Fibroblast of lung (primary cell): Measurements from ENCODE around the gene PAK2. TPM values are rescaled to one million over a fixed set of nuclear protein-coding genes. Genes with fewer than 3 reads are reported as not detected.

Experiments
- DNase-seq, 2 donors: peaks; one replicate each; pipeline versions ENCODE4 v3.0.0 to v3.0.0-alpha.2; 2010; ENCODE audit warnings: low read depth in 2 of 2
- H2AFZ ChIP-seq: 2 replicates; pipeline ENCODE4 v1.5.1; 2012; ENCODE audit warnings: low read length, control low read depth, inconsistent platforms
- H3K27ac ChIP-seq: 2 replicates; pipeline ENCODE4 v1.5.1; 2011; ENCODE audit warnings: low read length, control low read depth; ENCODE audit not compliant: insufficient read depth
- H3K27me3 ChIP-seq: 2 replicates; pipeline ENCODE4 v1.5.1; 2011; ENCODE audit warnings: mild to moderate bottlenecking, low read length; ENCODE audit not compliant: control insufficient read depth, insufficient read depth
- H3K36me3 ChIP-seq: 2 replicates; pipeline ENCODE4 v1.5.1; 2011; ENCODE audit warnings: low read length; ENCODE audit not compliant: control insufficient read depth, insufficient read depth
- H3K4me1 ChIP-seq: 2 replicates; pipeline ENCODE4 v1.5.1; 2011; ENCODE audit warnings: low read length; ENCODE audit not compliant: control insufficient read depth, insufficient read depth; ENCODE audit errors: extremely low read depth
- H3K4me2 ChIP-seq: 2 replicates; pipeline ENCODE4 v1.5.1; 2011; ENCODE audit warnings: low read length, control low read depth; ENCODE audit not compliant: insufficient read depth; ENCODE audit errors: extremely low read depth
- H3K4me3 ChIP-seq, 4 experiments: fragments of 200-600 bp in 1 of 4; sonication (generic) in 1 of 4; replicated peaks in 1 of 4; 2 replicates each; pipeline ENCODE4 v1.5.1; 2011 to 2016; ENCODE audit warnings: low read length in 4 of 4, low read depth in 3 of 4, mild to moderate bottlenecking in 3 of 4, control low read depth in 2 of 4, inconsistent platforms in 1 of 4, mixed read lengths in 1 of 4; ENCODE audit not compliant: insufficient read depth in 1 of 4; ENCODE audit errors: control extremely low read depth in 1 of 4
- H3K79me2 ChIP-seq: 2 replicates; pipeline ENCODE4 v1.5.1; 2012; ENCODE audit warnings: mild to moderate bottlenecking, low read length, inconsistent platforms; ENCODE audit not compliant: control insufficient read depth, insufficient read depth
- H3K9ac ChIP-seq: 2 replicates; pipeline ENCODE4 v1.5.1; 2011; ENCODE audit warnings: mild to moderate bottlenecking, low read length, control low read depth; ENCODE audit not compliant: insufficient read depth
- H3K9me3 ChIP-seq: 2 replicates; pipeline ENCODE4 v1.5.1; 2012; ENCODE audit warnings: low read depth, low read length; ENCODE audit not compliant: control insufficient read depth, insufficient read depth
- H4K20me1 ChIP-seq: 2 replicates; pipeline ENCODE4 v1.5.1; 2011; ENCODE audit warnings: low read length; ENCODE audit not compliant: control insufficient read depth, insufficient read depth; ENCODE audit errors: extremely low read depth
- EZH2 ChIP-seq: IDR thresholded peaks from 2 replicates; pipeline ENCODE4 v1.5.1; 2012; ENCODE audit warnings: low read length, control low read depth, mild to moderate bottlenecking; ENCODE audit errors: missing control alignments
- polyA plus RNA-seq, 2 donors: library from polyadenylated mRNA; depleted of rRNA in 1 of 2; stranded (reverse) in 1 of 2; unstranded in 1 of 2; fragments of >200 nt; gene quantifications; 2 replicates each; pipeline ENCODE4 v1.2.1, GENCODE V29; 2011 to 2012; ENCODE audit warnings: missing spikeins in 1 of 2
- total RNA-seq: library from RNA; depleted of rRNA; stranded (reverse); fragments of >200 nt; gene quantifications from 2 replicates; pipeline ENCODE4 v1.2.1, GENCODE V29; 2014
- TF ChIP-seq, protein P1 (sequence below), 2 donors: IDR thresholded peaks in 1 of 2; conservative IDR thresholded peaks in 1 of 2; 1 replicate in 1 of 2; 2 replicates in 1 of 2; pipeline ENCODE4 v1.5.1; 2011 to 2012; ENCODE audit warnings: low read length in 2 of 2, control low read depth in 1 of 2, inconsistent platforms in 1 of 2, low read depth in 1 of 2, mild to moderate bottlenecking in 1 of 2

Gene PAK2
- total and polyA plus RNA-seq, 2 donors (not counting 1 experiment from before 2014, with no cell fraction given) = 37.5 to 40.7 TPM

DNA sequence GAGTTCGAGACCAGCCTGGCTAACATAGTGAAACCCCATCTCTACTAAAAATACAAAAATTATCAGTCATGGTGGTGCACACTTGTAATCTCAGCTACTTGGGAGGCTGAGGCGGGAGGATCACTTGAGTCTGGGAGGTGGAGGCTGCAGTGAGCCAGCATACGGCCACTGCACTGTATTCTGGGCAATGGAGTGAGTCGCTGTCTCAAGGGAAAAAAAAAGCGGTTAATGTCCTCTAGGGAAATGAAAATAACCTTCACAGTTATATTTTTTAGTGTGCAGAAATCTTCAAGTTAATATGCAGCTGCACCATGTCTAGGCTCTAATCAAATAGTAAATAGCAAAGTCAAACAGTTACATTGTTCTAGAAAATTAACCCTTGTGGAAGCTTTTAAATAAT lies 42.4 kb upstream of the PAK2 start:
- Histone ChIP-seq H3K27me3 (no peaks in the 10 kb centered on the region), H3K4me3 (no peak overlapping the region), H2AFZ (no peak overlapping the region), H3K36me3 (no peaks in the 10 kb centered on the region), H3K4me2 (no peak overlapping the region), H3K4me1 (no peaks in the 10 kb centered on the region), H3K27ac (no peak overlapping the region), H4K20me1 (no peaks in the 10 kb centered on the region), H3K9me3 (no peaks in the 10 kb centered on the region), H3K79me2 (no peaks in the 10 kb centered on the region), H3K9ac (no peak overlapping the region)
- TF ChIP-seq, protein P1, sequence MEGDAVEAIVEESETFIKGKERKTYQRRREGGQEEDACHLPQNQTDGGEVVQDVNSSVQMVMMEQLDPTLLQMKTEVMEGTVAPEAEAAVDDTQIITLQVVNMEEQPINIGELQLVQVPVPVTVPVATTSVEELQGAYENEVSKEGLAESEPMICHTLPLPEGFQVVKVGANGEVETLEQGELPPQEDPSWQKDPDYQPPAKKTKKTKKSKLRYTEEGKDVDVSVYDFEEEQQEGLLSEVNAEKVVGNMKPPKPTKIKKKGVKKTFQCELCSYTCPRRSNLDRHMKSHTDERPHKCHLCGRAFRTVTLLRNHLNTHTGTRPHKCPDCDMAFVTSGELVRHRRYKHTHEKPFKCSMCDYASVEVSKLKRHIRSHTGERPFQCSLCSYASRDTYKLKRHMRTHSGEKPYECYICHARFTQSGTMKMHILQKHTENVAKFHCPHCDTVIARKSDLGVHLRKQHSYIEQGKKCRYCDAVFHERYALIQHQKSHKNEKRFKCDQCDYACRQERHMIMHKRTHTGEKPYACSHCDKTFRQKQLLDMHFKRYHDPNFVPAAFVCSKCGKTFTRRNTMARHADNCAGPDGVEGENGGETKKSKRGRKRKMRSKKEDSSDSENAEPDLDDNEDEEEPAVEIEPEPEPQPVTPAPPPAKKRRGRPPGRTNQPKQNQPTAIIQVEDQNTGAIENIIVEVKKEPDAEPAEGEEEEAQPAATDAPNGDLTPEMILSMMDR (conservative IDR thresholded peaks at IDR 0.05 in 1 of 2, IDR thresholded peaks at IDR 0.05 in 1 of 2; ENCODE audit: low read depth in 1 of 2, low read length in 2 of 2) = no peak
- TF ChIP-seq EZH2 = no peak
- no peak for DNase-seq

DNA sequence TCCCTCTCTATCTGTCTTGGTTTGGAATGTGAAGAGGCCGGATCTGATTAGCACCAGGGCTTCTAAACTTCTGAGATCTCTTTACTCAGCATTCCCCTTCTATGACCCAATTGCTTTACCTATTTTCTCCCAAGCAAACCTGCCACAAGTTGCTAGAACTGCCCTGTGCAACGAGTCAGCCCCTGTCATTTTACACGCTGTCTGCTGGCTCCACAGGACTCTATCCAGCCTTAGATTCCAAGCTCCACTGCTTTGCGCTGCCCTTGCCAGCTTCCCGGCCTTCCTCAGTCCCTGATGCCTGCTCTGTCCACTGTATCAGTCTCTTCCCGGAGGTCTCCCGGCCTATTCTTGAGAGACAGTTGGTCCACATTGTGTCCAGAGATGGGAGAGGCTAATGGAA lies 39.9 kb upstream of the PAK2 start:
- Histone ChIP-seq H3K79me2 (no peaks in the 10 kb centered on the region), H3K27me3 (no peaks in the 10 kb centered on the region), H3K9me3 (no peaks in the 10 kb centered on the region), H3K4me1 (no peaks in the 10 kb centered on the region), H3K36me3 (no peaks in the 10 kb centered on the region), H2AFZ (no peak overlapping the region), H4K20me1 (no peaks in the 10 kb centered on the region), H3K4me2 (no peak overlapping the region), H3K9ac (no peak overlapping the region), H3K4me3 (no peak overlapping the region), H3K27ac (no peak overlapping the region)
- DNase-seq = no peak
- TF ChIP-seq, protein P1 (conservative IDR thresholded peaks at IDR 0.05 in 1 of 2, IDR thresholded peaks at IDR 0.05 in 1 of 2; ENCODE audit: low read depth in 1 of 2, low read length in 2 of 2) = no peak
- TF ChIP-seq EZH2 = no peak

DNA sequence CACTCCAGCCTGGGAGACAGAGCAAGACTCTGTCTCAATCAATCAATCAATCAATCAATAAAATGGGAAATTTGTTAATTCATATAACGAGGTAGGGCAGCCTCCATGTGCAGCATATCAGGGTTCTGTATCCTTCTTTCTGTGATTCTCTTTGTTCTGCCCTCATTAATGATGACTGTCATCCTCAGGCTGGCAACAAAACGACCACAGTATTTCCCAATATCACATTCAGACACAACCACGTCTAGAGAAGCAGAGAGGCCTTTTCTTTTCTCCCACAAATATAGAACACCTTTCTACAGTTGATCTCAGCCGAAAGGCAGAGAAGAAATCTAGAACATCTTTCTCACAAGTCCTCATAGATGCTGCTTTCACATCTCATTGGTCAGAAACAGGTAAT lies 38.9 kb upstream of the PAK2 start:
- TF ChIP-seq EZH2 = no peak
- TF ChIP-seq, protein P1 (conservative IDR thresholded peaks at IDR 0.05 in 1 of 2, IDR thresholded peaks at IDR 0.05 in 1 of 2; ENCODE audit: low read depth in 1 of 2, low read length in 2 of 2) = no peak
- Histone ChIP-seq H2AFZ (no peak overlapping the region), H3K4me1 (no peaks in the 10 kb centered on the region)

More for the DNA sequence above, 38.9 kb upstream of the PAK2 start:
- H3K27ac ChIP-seq = no peak overlapping the region
- DNase-seq = no peak
- H3K9ac ChIP-seq = no peak overlapping the region
- H4K20me1 ChIP-seq = no peaks in the 10 kb centered on the region
- no peaks in the 10 kb centered on the region for H3K36me3 ChIP-seq
- H3K9me3 ChIP-seq = no peaks in the 10 kb centered on the region
- no peaks in the 10 kb centered on the region for H3K79me2 ChIP-seq
- no peak overlapping the region for H3K4me2 ChIP-seq
- no peaks in the 10 kb centered on the region for H3K27me3 ChIP-seq
- no peak overlapping the region for H3K4me3 ChIP-seq
